ENCODE results near the gene TEAD1. TPM values are rescaled to one million over a fixed set of nuclear protein-coding genes. Genes with fewer than 3 reads are reported as not detected.

TEAD1 gene
- total RNA-seq, 6 experiments from 2014 or later: 28.3 to 41.5 (median 32.2) TPM

DNA sequence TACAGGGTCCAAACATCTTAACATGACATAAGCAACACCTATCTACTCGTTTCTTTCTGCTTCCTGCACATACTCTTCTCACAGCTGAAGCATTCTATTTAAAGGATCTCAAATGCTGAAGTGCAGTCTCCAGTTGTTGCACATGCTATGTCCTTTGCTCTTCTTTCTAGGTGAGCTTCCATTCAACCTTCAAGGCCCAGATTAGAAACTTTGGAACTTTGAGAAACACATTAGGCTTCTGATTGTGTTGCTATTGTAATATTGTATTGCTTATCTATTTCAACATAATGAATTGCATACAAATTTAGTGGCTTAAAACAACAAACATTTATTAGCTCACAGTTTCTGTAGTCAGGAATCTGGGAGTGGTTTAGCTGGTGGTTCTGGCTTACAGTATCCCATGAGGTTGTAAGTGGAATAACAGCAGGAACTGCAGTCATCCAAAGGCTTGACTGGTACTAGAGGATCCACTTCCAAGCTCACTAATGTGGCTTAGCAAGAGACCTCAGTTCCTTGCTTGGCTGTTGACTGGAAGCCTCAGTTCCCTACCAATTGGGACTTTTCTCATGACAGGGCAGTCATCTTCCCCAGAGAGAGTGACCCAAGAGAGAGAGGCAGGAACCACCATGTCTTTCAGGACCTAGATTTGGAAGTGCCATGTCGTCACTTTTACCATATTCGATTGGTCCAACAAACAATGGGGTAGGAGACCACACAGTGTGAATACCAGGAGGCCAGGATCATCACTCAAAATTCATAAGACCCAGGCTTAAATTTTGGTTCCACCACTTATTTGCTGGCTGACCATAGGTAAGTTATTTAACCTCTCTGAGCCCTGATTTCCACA lies 307.7 kb downstream of the TEAD1 start:
- intact Hi-C loops (cut with DNase I): no loop called here
- Histone ChIP-seq H3K36me3 (no peaks in the 10 kb centered on the region), H3K4me1 (no peaks in the 10 kb centered on the region), H3K9me3 (no peaks in the 10 kb centered on the region), H3K27ac (no peak overlapping the region), H3K27me3 (no peaks in the 10 kb centered on the region), H3K4me3 (no peak overlapping the region)
- TF ChIP-seq, protein P1, sequence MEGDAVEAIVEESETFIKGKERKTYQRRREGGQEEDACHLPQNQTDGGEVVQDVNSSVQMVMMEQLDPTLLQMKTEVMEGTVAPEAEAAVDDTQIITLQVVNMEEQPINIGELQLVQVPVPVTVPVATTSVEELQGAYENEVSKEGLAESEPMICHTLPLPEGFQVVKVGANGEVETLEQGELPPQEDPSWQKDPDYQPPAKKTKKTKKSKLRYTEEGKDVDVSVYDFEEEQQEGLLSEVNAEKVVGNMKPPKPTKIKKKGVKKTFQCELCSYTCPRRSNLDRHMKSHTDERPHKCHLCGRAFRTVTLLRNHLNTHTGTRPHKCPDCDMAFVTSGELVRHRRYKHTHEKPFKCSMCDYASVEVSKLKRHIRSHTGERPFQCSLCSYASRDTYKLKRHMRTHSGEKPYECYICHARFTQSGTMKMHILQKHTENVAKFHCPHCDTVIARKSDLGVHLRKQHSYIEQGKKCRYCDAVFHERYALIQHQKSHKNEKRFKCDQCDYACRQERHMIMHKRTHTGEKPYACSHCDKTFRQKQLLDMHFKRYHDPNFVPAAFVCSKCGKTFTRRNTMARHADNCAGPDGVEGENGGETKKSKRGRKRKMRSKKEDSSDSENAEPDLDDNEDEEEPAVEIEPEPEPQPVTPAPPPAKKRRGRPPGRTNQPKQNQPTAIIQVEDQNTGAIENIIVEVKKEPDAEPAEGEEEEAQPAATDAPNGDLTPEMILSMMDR (IDR thresholded peaks at IDR 0.05): no peak
- no peak for TF ChIP-seq POLR2A (IDR thresholded peaks at IDR 0.05)
- ATAC-seq (no peak), DNase-seq (no peak)
- 57% methylated on average over 3 of the region's 3 CpGs for WGBS (ENCODE audit: insufficient coverage, low coverage, low lambda C conversion rate, missing lambda C conversion rate)

DNA sequence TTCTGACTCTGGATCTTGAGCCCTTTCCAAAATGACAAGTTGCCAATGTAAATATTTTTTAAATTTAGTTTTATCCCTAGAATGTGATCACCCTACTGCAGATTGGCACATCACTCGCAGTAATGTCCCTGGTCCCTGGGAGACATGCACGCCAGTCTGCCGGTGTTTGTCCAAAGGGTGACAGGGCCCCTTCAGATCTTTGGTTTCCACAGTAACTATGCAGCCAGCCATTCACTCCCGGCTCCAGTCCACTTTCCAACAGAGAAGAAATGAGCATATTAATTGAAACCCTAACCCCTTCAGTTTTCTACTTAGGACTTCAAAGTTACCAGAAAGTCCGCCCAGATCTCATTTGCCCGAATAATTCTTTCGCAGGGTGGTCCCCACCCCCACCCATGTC lies 309.1 kb downstream of the TEAD1 start:
- Histone ChIP-seq H3K36me3 (no peaks in the 10 kb centered on the region), H3K27ac (no peak overlapping the region), H3K27me3 (no peaks in the 10 kb centered on the region), H3K4me3 (no peak overlapping the region), H3K9me3 (no peaks in the 10 kb centered on the region), H3K4me1 (no peaks in the 10 kb centered on the region)
- intact Hi-C loops (cut with DNase I): no loop called here
- no peak for ATAC-seq
- WGBS (ENCODE audit: insufficient coverage, low coverage, low lambda C conversion rate, missing lambda C conversion rate): 47% methylated on average over 7 of the region's 7 CpGs
- DNase-seq: no peak
- TF ChIP-seq, protein P1 (IDR thresholded peaks at IDR 0.05): no peak
- TF ChIP-seq POLR2A (IDR thresholded peaks at IDR 0.05): no peak

DNA sequence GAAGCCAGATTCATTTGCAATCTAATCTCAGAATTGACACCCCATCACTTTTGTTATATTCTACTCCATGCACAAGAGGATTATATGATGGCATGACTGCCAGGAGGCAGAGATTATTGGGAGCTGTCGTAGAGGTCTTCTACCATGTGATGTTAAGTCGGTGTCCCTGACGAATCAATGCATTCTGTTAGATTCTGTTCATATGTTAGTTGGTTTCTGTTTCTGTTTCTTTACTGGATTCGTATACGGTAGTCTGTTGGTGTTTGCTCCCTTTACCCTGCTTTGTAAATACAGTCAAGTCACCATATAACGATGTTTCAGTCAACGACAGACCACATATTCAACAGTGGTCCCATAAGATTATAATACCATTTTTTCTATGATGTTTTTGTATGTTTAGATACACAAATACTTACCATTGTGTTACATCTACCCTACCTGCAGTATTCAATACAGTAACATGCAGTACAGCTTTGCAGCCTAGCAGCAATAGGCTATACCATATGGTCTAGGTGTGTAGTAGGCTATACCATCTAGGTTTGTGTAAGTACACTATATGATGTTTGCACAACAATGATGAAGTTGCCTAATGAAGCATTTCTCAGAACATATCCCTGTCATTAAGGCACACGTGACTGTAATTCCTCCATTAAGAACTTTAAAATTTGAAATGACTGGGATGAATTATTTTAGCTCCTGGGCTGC lies 312.1 kb downstream of the TEAD1 start:
- intact Hi-C loops (cut with DNase I): no loop called here
- Histone ChIP-seq H3K9me3 (no peaks in the 10 kb centered on the region), H3K27ac (no peak overlapping the region), H3K27me3 (no peaks in the 10 kb centered on the region), H3K4me1 (no peaks in the 10 kb centered on the region), H3K36me3 (no peaks in the 10 kb centered on the region), H3K4me3 (no peak overlapping the region)
- no peak for DNase-seq
- 71% methylated on average over 8 of the region's 8 CpGs for WGBS (ENCODE audit: insufficient coverage, low coverage, low lambda C conversion rate, missing lambda C conversion rate)
- no peak for ATAC-seq
- TF ChIP-seq, protein P1 (IDR thresholded peaks at IDR 0.05): no peak
- no peak for TF ChIP-seq POLR2A (IDR thresholded peaks at IDR 0.05)

DNA sequence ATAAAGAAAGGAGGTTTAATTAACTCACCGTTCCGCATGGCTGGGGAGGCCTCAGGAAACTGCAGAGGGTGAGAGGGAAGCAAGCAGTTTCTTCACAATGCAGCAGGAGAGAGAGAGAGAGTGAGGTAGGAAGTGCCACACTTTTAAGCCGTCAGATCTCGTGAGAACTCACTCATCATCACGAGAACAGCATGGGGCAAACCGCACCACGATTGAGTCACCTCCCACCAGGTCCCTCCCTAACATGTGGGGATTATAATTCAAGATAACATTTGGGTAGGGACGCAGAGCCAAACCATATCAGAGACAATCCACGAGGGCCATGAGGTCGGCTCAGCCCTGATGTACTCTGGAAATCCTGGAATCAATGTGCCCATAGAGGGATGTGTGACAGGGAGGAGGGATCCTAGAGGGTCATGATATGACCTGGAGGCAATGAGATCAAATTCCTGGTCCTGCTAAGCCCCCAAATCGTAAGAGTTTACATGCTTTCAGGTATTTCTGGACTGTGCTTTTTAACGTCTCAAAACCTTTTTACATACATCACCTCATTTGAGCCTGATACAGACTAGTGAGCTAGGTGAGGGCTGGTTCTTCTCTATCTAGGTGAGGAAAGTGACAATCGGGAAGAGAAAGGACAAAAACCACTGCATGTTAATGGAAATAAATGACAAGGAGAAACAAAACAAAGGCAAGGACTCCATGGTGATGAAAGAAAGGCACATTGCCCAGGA lies 315.4 kb downstream of the TEAD1 start:
- Histone ChIP-seq H3K27me3 (no peaks in the 10 kb centered on the region), H3K4me1 (no peaks in the 10 kb centered on the region), H3K4me3 (no peak overlapping the region), H3K27ac (no peak overlapping the region), H3K9me3 (no peaks in the 10 kb centered on the region), H3K36me3 (no peaks in the 10 kb centered on the region)
- ATAC-seq (no peak), DNase-seq (no peak)
- intact Hi-C loops (cut with DNase I): no loop called here
- WGBS (ENCODE audit: insufficient coverage, low coverage, low lambda C conversion rate, missing lambda C conversion rate): 66% methylated on average over 9 of the region's 13 CpGs
- TF ChIP-seq, protein P1 (IDR thresholded peaks at IDR 0.05): no peak
- no peak for TF ChIP-seq POLR2A (IDR thresholded peaks at IDR 0.05)
